Prostate gland (tissue), 2 donors: Measurements from ENCODE around the gene PEF1.

ENCODE experiments used
- POLR2A ChIP-seq: fragments of 450-650 bp; IDR thresholded peaks from one replicate; pipeline ENCODE4 v1.6.1; 2016; ENCODE audit warnings: antibody characterized with exemption, mild to moderate bottlenecking
- TF ChIP-seq, protein P1 (sequence below), 4 experiments: fragments of 200-600 bp in 2 of 4; fragments of 450-650 bp in 2 of 4; sonication (generic) in 2 of 4; IDR thresholded peaks; 1 replicate in 3 of 4; 2 replicates in 1 of 4; pipeline ENCODE4 v1.5.1; 2016 to 2019; ENCODE audit warnings: antibody characterized with exemption in 4 of 4, mild to moderate bottlenecking in 2 of 4, moderate library complexity in 2 of 4

DNA sequence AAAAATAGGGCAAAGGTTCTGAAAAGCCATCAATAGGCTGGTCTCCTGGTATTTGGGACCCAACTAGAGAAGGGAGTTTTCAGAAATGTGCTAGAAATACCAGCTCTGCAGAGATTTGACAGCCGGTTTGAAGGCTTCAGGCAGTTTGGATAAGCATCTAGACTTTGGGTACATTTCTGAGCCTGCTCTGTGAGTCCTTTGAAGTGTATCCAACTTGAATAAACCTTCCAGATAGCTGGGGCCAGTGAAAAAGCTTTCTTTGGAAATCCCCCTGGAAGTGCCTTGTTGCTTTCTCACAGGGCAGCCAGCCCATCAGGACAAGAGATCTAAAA, 6.4 kb upstream of the PEF1 start:
- no peak for TF ChIP-seq POLR2A
- TF ChIP-seq, protein P1, sequence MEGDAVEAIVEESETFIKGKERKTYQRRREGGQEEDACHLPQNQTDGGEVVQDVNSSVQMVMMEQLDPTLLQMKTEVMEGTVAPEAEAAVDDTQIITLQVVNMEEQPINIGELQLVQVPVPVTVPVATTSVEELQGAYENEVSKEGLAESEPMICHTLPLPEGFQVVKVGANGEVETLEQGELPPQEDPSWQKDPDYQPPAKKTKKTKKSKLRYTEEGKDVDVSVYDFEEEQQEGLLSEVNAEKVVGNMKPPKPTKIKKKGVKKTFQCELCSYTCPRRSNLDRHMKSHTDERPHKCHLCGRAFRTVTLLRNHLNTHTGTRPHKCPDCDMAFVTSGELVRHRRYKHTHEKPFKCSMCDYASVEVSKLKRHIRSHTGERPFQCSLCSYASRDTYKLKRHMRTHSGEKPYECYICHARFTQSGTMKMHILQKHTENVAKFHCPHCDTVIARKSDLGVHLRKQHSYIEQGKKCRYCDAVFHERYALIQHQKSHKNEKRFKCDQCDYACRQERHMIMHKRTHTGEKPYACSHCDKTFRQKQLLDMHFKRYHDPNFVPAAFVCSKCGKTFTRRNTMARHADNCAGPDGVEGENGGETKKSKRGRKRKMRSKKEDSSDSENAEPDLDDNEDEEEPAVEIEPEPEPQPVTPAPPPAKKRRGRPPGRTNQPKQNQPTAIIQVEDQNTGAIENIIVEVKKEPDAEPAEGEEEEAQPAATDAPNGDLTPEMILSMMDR (IDR thresholded peaks at IDR 0.05) = no peak
